GM23338 (cell line): ENCODE results near the gene PHTF1. TPM values are rescaled to one million over a fixed set of nuclear protein-coding genes. Genes with fewer than 3 reads are reported as not detected.

ENCODE experiments used
- ATAC-seq: fragments of 200-7000 bp; cut with Tn5 transposase; 3 replicates; pipeline ENCODE4 v1.9.1; 2020
- DNase-seq: peaks from one replicate; pipeline ENCODE4 v3.0.0-alpha.2; 2015; ENCODE audit warnings: low spot score
- H2AFZ ChIP-seq: fragments of 200-600 bp; sonication (generic); 2 replicates; pipeline ENCODE4 v1.8.0; 2016; ENCODE audit warnings: antibody characterized with exemption, mild to moderate bottlenecking, moderate library complexity
- H3F3A ChIP-seq: fragments of 200-600 bp; sonication (generic); replicated peaks from 2 replicates; pipeline ENCODE4 v1.8.0; 2017; ENCODE audit warnings: antibody characterized with exemption, mixed run types, low read depth
- H3K27ac ChIP-seq: fragments of 200-600 bp; sonication (generic); 2 replicates; pipeline ENCODE4 v1.6.1; 2016; ENCODE audit warnings: low read depth
- H3K27me3 ChIP-seq: fragments of 200-600 bp; sonication (generic); 2 replicates; pipeline ENCODE4 v1.8.0; 2016; ENCODE audit warnings: mild to moderate bottlenecking, mixed run types, moderate library complexity; ENCODE audit not compliant: insufficient read depth
- H3K36me3 ChIP-seq: fragments of 200-600 bp; sonication (generic); 2 replicates; pipeline ENCODE4 v1.8.0; 2016; ENCODE audit warnings: mild to moderate bottlenecking; ENCODE audit not compliant: insufficient read depth
- H3K4me1 ChIP-seq: fragments of 200-600 bp; sonication (generic); 2 replicates; pipeline ENCODE4 v1.8.0; 2016; ENCODE audit warnings: mild to moderate bottlenecking, moderate library complexity; ENCODE audit not compliant: insufficient read depth
- H3K4me2 ChIP-seq: fragments of 200-600 bp; sonication (generic); 2 replicates; pipeline ENCODE4 v1.7.1; 2017; ENCODE audit warnings: mixed run types
- H3K4me3 ChIP-seq: fragments of 200-600 bp; sonication (generic); 2 replicates; pipeline ENCODE4 v1.6.1; 2016; ENCODE audit warnings: mixed run types
- H3K79me2 ChIP-seq: fragments of 200-600 bp; sonication (generic); replicated peaks from 2 replicates; pipeline ENCODE4 v1.8.0; 2017; ENCODE audit warnings: mild to moderate bottlenecking; ENCODE audit not compliant: insufficient read depth
- H3K9me2 ChIP-seq: fragments of 200-600 bp; sonication (generic); 2 replicates; pipeline ENCODE4 v1.8.0; 2017; ENCODE audit not compliant: insufficient read depth
- H4K20me1 ChIP-seq: fragments of 200-600 bp; sonication (generic); replicated peaks from 2 replicates; pipeline ENCODE4 v1.8.0; 2017; ENCODE audit warnings: mild to moderate bottlenecking; ENCODE audit not compliant: insufficient read depth
- H3K27ac Mint-ChIP-seq: 2 replicates; pipeline ENCODE4 v1.8.0; 2020; ENCODE audit warnings: inconsistent platforms, mild to moderate bottlenecking, moderate library complexity, mixed read lengths
- H3K27me3 Mint-ChIP-seq: 3 replicates; pipeline ENCODE4 v1.8.0; 2022; ENCODE audit warnings: low read depth, mild to moderate bottlenecking, moderate library complexity, mixed read lengths, inconsistent platforms; ENCODE audit not compliant: insufficient read depth, poor library complexity
- H3K36me3 Mint-ChIP-seq: 3 replicates; pipeline ENCODE4 v1.8.0; 2021; ENCODE audit warnings: low read depth, mild to moderate bottlenecking, inconsistent platforms, moderate library complexity, mixed read lengths
- H3K4me1 Mint-ChIP-seq: 3 replicates; pipeline ENCODE4 v1.8.0; 2020; ENCODE audit warnings: mild to moderate bottlenecking, inconsistent platforms, mixed read lengths
- H3K4me3 Mint-ChIP-seq: 3 replicates; pipeline ENCODE4 v1.8.0; 2021; ENCODE audit warnings: moderate library complexity, mild to moderate bottlenecking, inconsistent platforms, mixed read lengths
- H3K9me3 Mint-ChIP-seq: 3 replicates; pipeline ENCODE4 v1.8.0; 2020; ENCODE audit warnings: moderate library complexity, mild to moderate bottlenecking, inconsistent platforms, mixed read lengths
- CREB1 ChIP-seq: fragments of 250-450 bp; sonication (Bioruptor Pico); IDR thresholded peaks from 2 replicates; pipeline ENCODE4 v1.5.0; 2020; ENCODE audit warnings: low read depth, mild to moderate bottlenecking, moderate library complexity
- CTCF ChIP-seq, 2 experiments: fragments of 200-600 bp in 1 of 2; sonication (generic) in 1 of 2; conservative IDR thresholded peaks; 2 replicates each; pipeline versions ENCODE4 v1.5.1 to v1.6.1; 2016 to 2017; ENCODE audit warnings: antibody characterized with exemption in 2 of 2, low read depth in 2 of 2, mild to moderate bottlenecking in 2 of 2, moderate library complexity in 1 of 2
- ETS1 ChIP-seq: IDR thresholded peaks from 2 replicates; pipeline ENCODE4 v1.6.1; 2016; ENCODE audit warnings: antibody characterized with exemption
- EZH2phosphoT487 ChIP-seq: fragments of 200-600 bp; sonication (generic); IDR thresholded peaks from one replicate; pipeline ENCODE4 v1.8.1; 2018; ENCODE audit warnings: antibody characterized with exemption; ENCODE audit not compliant: unreplicated experiment
- STAT1 ChIP-seq: IDR thresholded peaks from one replicate; pipeline ENCODE4 v1.6.1; 2016; ENCODE audit warnings: antibody characterized with exemption; ENCODE audit not compliant: unreplicated experiment
- ZNF114 ChIP-seq: fragments of 250-450 bp; sonication (Bioruptor Pico); IDR thresholded peaks from 2 replicates; pipeline ENCODE4 v1.5.0; 2020; ENCODE audit warnings: mild to moderate bottlenecking, moderate library complexity
- ZNF331 ChIP-seq: fragments of 250-450 bp; sonication (Bioruptor Pico); IDR thresholded peaks from 2 replicates; pipeline ENCODE4 v1.5.0; 2020; ENCODE audit warnings: low read depth, mild to moderate bottlenecking, moderate library complexity
- ZNF462 ChIP-seq: fragments of 250-450 bp; sonication (Bioruptor Pico); IDR thresholded peaks from 2 replicates; pipeline ENCODE4 v1.5.0; 2020; ENCODE audit warnings: mild to moderate bottlenecking, moderate library complexity
- polyA plus RNA-seq: library from polyadenylated mRNA; unstranded; fragments of >200 nt; fragmentation: Nextera tagmentation; extraction: Ambion mirVana; gene quantifications from 2 replicates; pipeline ENCODE4 v1.2.1, GENCODE V29; 2016
- total RNA-seq: library from RNA; depleted of rRNA; stranded (reverse); fragments of >200 nt; shearing (Covaris generic); gene quantifications from 2 replicates; pipeline ENCODE4 v1.2.3, GENCODE V29; 2014

Gene PHTF1
- total and polyA plus RNA-seq, 2 experiments from 2014 or later: 19.1 to 21.6 TPM

- no peaks in the 10 kb centered on the region for H3F3A ChIP-seq
- Mint-ChIP-seq H3K27ac (no peak overlapping the region), H3K27me3 (no peaks in the 10 kb centered on the region), H3K36me3 (no peaks in the 10 kb centered on the region), H3K4me1 (no peaks in the 10 kb centered on the region), H3K9me3 (no peaks in the 10 kb centered on the region), H3K4me3 (no peak overlapping the region)
- DNase-seq (no peak), ATAC-seq (no peak)
- no peaks in the 10 kb centered on the region for H3K4me1 ChIP-seq
- no peaks in the 10 kb centered on the region for H3K9me2 ChIP-seq
- no peaks in the 10 kb centered on the region for H3K27me3 ChIP-seq
- no peaks in the 10 kb centered on the region for H4K20me1 ChIP-seq
- no peak overlapping the region for H3K27ac ChIP-seq
- no peak for TF ChIP-seq ZNF331
- TF ChIP-seq ZNF462 (CRISPR knock-in tag): no peak
- no peak for TF ChIP-seq EZH2phosphoT487
- TF ChIP-seq ETS1: no peak
- TF ChIP-seq STAT1: no peak
- H3K36me3 ChIP-seq: no peaks in the 10 kb centered on the region
- no peak overlapping the region for H3K4me3 ChIP-seq
- no peak overlapping the region for H2AFZ ChIP-seq
- no peak overlapping the region for H3K4me2 ChIP-seq
- no peaks in the 10 kb centered on the region for H3K79me2 ChIP-seq
These were observed 99.7 kb downstream of the PHTF1 start for GRCh38 chr1:113659556-113659955.

- Mint-ChIP-seq H3K27ac (no peak overlapping the region), H3K27me3 (no peaks in the 10 kb centered on the region), H3K36me3 (no peaks in the 10 kb centered on the region), H3K9me3 (no peaks in the 10 kb centered on the region), H3K4me1 (no peaks in the 10 kb centered on the region), H3K4me3 (no peak overlapping the region)
- Histone ChIP-seq H3K4me1 (no peaks in the 10 kb centered on the region), H3K9me2 (no peaks in the 10 kb centered on the region), H3K4me3 (no peak overlapping the region), H3K27ac (no peak overlapping the region), H3K4me2 (no peak overlapping the region), H4K20me1 (no peaks in the 10 kb centered on the region), H3K79me2 (no peaks in the 10 kb centered on the region), H3F3A (no peaks in the 10 kb centered on the region), H3K36me3 (no peaks in the 10 kb centered on the region), H3K27me3 (no peaks in the 10 kb centered on the region), H2AFZ (no peak overlapping the region)
- DNase-seq (no peak), ATAC-seq (no peak)
- TF ChIP-seq ZNF114 (no peak), CREB1 (CRISPR knock-in tag) (no peak), ETS1 (no peak), CTCF (conservative IDR thresholded peaks at IDR 0.05; ENCODE audit: low read depth in 2 of 2) (no peak)
These were observed 100.3 kb downstream of the PHTF1 start for GRCh38 chr1:113659035-113659434.
